ENCODE measurements around the gene TTL.
"Not testable (repeated sequence)": the region's sequence is repeated elsewhere in the genome, so short reads cannot be mapped to it uniquely, and the experiment has no call there.

The TTL gene

GRCh38 chr2:112524276-112524675, 42.3 kb downstream of the TTL start:
- DNase-seq: not testable (repeated sequence)

- DNase-seq: no peak
These were observed 46.6 kb downstream of the TTL start for GRCh38 chr2:112528541-112528940.

- DNase-seq: no peak
These were observed 47.8 kb downstream of the TTL start for GRCh38 chr2:112529757-112530156.

- no peak for DNase-seq
These were observed 48.8 kb downstream of the TTL start for GRCh38 chr2:112530728-112531127.

GRCh38 chr2:112534826-112535225, 52.9 kb downstream of the TTL start:
- no peak for DNase-seq

- DNase-seq: not testable (repeated sequence)
These were observed 54.7 kb downstream of the TTL start for GRCh38 chr2:112536665-112537064.

GRCh38 chr2:112539306-112539705, 57.4 kb downstream of the TTL start:
- no peak for DNase-seq

GRCh38 chr2:112540906-112541305, 59.0 kb downstream of the TTL start:
- no peak for DNase-seq

GRCh38 chr2:112541315-112542122, 59.6 kb downstream of the TTL start:
- DNase-seq: peak; percentile 78

- DNase-seq: peak; percentile 89
These were observed 60.4 kb downstream of the TTL start, which contains the start of gene POLR1B for GRCh38 chr2:112542123-112542983. TSS of gene POLR1B (plus strand) at chr2:112542465. CDS start at chr2:112542495, 30 bp downstream.

GRCh38 chr2:112542984-112543661, 61.2 kb downstream of the TTL start:
- peak; percentile 30 for DNase-seq

GRCh38 chr2:112547333-112547732, 65.4 kb downstream of the TTL start:
- DNase-seq: no peak

- DNase-seq: no peak
These were observed 67.0 kb downstream of the TTL start for GRCh38 chr2:112548980-112549379.

GRCh38 chr2:112566104-112566503, 84.1 kb downstream of the TTL start:
- peak; percentile 47 for DNase-seq

- not testable (repeated sequence) for DNase-seq
These were observed 84.6 kb downstream of the TTL start for GRCh38 chr2:112566508-112566907.

- no peak for DNase-seq
These were observed 90.0 kb downstream of the TTL start for GRCh38 chr2:112572005-112572404.

GRCh38 chr2:112577756-112578155, 95.8 kb downstream of the TTL start:
- no peak for DNase-seq

GRCh38 chr2:112579241-112579640, 97.3 kb downstream of the TTL start:
- peak; percentile 10 for DNase-seq

GRCh38 chr2:112580084-112580483, 98.1 kb downstream of the TTL start:
- no peak for DNase-seq

- DNase-seq: peak; percentile 71
These were observed 100.4 kb downstream of the TTL start for GRCh38 chr2:112582314-112582746.

GRCh38 chr2:112583497-112584133, 101.7 kb downstream of the TTL start:
- DNase-seq: peak; percentile 19

GRCh38 chr2:112584134-112584890, 102.4 kb downstream of the TTL start, which contains the start of gene CHCHD5:
TSS of gene CHCHD5 (plus strand) at chr2:112584609. CDS start at chr2:112584648, 39 bp downstream.
- DNase-seq: peak; percentile 98
